ENCODE measurements around the gene TMEM131L.

The TMEM131L gene

GRCh38 chr4:153623491-153623890 lies 157.3 kb downstream of the TMEM131L start:
- no peak for DNase-seq

- DNase-seq = no peak
These were observed 162.7 kb downstream of the TMEM131L start for GRCh38 chr4:153628796-153629315.

- no peak for DNase-seq
These were observed 163.6 kb downstream of the TMEM131L start for GRCh38 chr4:153629776-153630175.

GRCh38 chr4:153634738-153635353 lies 168.7 kb downstream of the TMEM131L start:
- no peak for DNase-seq

GRCh38 chr4:153635846-153636245 lies 169.7 kb downstream of the TMEM131L start:
- no peak for DNase-seq

- DNase-seq = no peak
These were observed 171.0 kb downstream of the TMEM131L start for GRCh38 chr4:153637201-153637600.

GRCh38 chr4:153638011-153638410 lies 171.9 kb downstream of the TMEM131L start:
- no peak for DNase-seq

GRCh38 chr4:153638999-153639398 lies 172.8 kb downstream of the TMEM131L start:
- no peak for DNase-seq

- no peak for DNase-seq
These were observed 174.0 kb downstream of the TMEM131L start for GRCh38 chr4:153639833-153640802.

GRCh38 chr4:153641532-153641931 lies 175.4 kb downstream of the TMEM131L start:
- no peak for DNase-seq

- DNase-seq = no peak
These were observed 177.5 kb downstream of the TMEM131L start for GRCh38 chr4:153643406-153644383.

- no peak for DNase-seq
These were observed 179.0 kb downstream of the TMEM131L start for GRCh38 chr4:153645183-153645582.

- DNase-seq = no peak
These were observed 180.1 kb downstream of the TMEM131L start for GRCh38 chr4:153646261-153646660.

- DNase-seq = no peak
These were observed 180.8 kb downstream of the TMEM131L start for GRCh38 chr4:153646978-153647377.

- no peak for DNase-seq
These were observed 181.8 kb downstream of the TMEM131L start for GRCh38 chr4:153647975-153648374.

GRCh38 chr4:153649572-153649991 lies 183.4 kb downstream of the TMEM131L start:
- no peak for DNase-seq

- DNase-seq = no peak
These were observed 185.0 kb downstream of the TMEM131L start for GRCh38 chr4:153651116-153651515.

GRCh38 chr4:153651587-153651986 lies 185.4 kb downstream of the TMEM131L start:
- peak; percentile 21 to 62 for DNase-seq

GRCh38 chr4:153652051-153652784 lies 186.1 kb downstream of the TMEM131L start:
- DNase-seq = peak in 1 of 2 experiments; percentile 11

- DNase-seq = no peak
These were observed 188.9 kb downstream of the TMEM131L start for GRCh38 chr4:153655002-153655541.

GRCh38 chr4:153655928-153656327 lies 189.8 kb downstream of the TMEM131L start:
- DNase-seq = no peak

Data from stimulated activated CD4-positive, alpha-beta T cell treated with anti-CD3 and anti-CD28 coated beads, Interleukin-4, amount 100 ng/mL, for 4 hours (primary cell).